ENCODE results near the gene PTPRO.

- TF ChIP-seq POLR2A (IDR thresholded peaks at IDR 0.05) (no peak), POLR2AphosphoS5 (IDR thresholded peaks at IDR 0.05) (no peak), CTCF (IDR thresholded peaks at IDR 0.05) (no peak), EP300 (IDR thresholded peaks at IDR 0.05) (no peak)
Observed at GRCh38 chr12:15638231-15638630, 315.9 kb downstream of the PTPRO start.
